Subcutaneous abdominal adipose tissue (tissue), 5 donors: ENCODE data around the gene NAA40.

Experiments
- H3K27ac ChIP-seq: one replicate; pipeline ENCODE4 v1.7.0; 2013; ENCODE audit warnings: low read depth, mild to moderate bottlenecking, inconsistent platforms, low read length, moderate library complexity
- H3K27me3 ChIP-seq, 5 donors: one replicate each; pipeline ENCODE4 v1.7.0; 2013; ENCODE audit warnings: low read length in 5 of 5, inconsistent platforms in 1 of 5; ENCODE audit not compliant: control insufficient read depth in 5 of 5, insufficient read depth in 4 of 5
- H3K36me3 ChIP-seq, 5 donors: one replicate each; pipeline ENCODE4 v1.7.0; 2013; ENCODE audit warnings: low read length in 5 of 5; ENCODE audit not compliant: control insufficient read depth in 5 of 5, insufficient read depth in 5 of 5
- H3K4me1 ChIP-seq, 5 donors: one replicate each; pipeline ENCODE4 v1.7.0; 2013; ENCODE audit warnings: low read length in 5 of 5, mild to moderate bottlenecking in 3 of 5, moderate library complexity in 1 of 5; ENCODE audit not compliant: control insufficient read depth in 5 of 5, insufficient read depth in 5 of 5
- H3K4me3 ChIP-seq, 5 donors: one replicate each; pipeline ENCODE4 v1.7.0; 2013; ENCODE audit warnings: low read length in 5 of 5, low read depth in 1 of 5
- H3K9ac ChIP-seq, 5 donors: one replicate each; pipeline ENCODE4 v1.7.0; 2013; ENCODE audit warnings: low read length in 5 of 5, mild to moderate bottlenecking in 4 of 5, moderate library complexity in 3 of 5
- H3K9me3 ChIP-seq, 5 donors: one replicate each; pipeline ENCODE4 v1.7.0; 2013; ENCODE audit warnings: low read length in 5 of 5; ENCODE audit not compliant: control insufficient read depth in 5 of 5
- donor health status: healthy.
- donor health status: healthy.
- donor health status: healthy.
- donor health status: healthy.
- donor health status: healthy.

Gene NAA40

GRCh38 chr11:63978551-63979239 is 39.9 kb downstream of the NAA40 start:
- H3K27ac ChIP-seq, result no peak overlapping the region
- peak overlapping the region in 2 of 5 donors; percentile 22 to 30 for H3K9ac ChIP-seq
- no peaks in the 10 kb centered on the region for H3K9me3 ChIP-seq
- H3K4me3 ChIP-seq, result no peak overlapping the region
- peaks cover 0 to 21% (median 19%) of the 10 kb centered on the region in 5 donors for H3K4me1 ChIP-seq
- H3K36me3 ChIP-seq, result peaks cover 0 to 13% (median 10%) of the 10 kb centered on the region in 5 donors
- no peaks in the 10 kb centered on the region for H3K27me3 ChIP-seq

GRCh38 chr11:63979426-63979825 is 40.6 kb downstream of the NAA40 start:
- H3K27ac ChIP-seq, result no peak overlapping the region
- H3K9me3 ChIP-seq, result no peaks in the 10 kb centered on the region
- peak overlapping the region in 1 of 5 donors; percentile 30 for H3K9ac ChIP-seq
- peaks cover 0 to 20% (median 18%) of the 10 kb centered on the region in 5 donors for H3K4me1 ChIP-seq
- peaks cover 0 to 13% (median 10%) of the 10 kb centered on the region in 5 donors for H3K36me3 ChIP-seq
- H3K27me3 ChIP-seq, result no peaks in the 10 kb centered on the region
- H3K4me3 ChIP-seq, result no peak overlapping the region

- H3K36me3 ChIP-seq, result peaks cover 0 to 19% (median 15%) of the 10 kb centered on the region in 5 donors
- no peaks in the 10 kb centered on the region for H3K27me3 ChIP-seq
- peak overlapping the region; percentile 54 for H3K27ac ChIP-seq
- H3K4me3 ChIP-seq, result peak overlapping the region; percentile 75 to 99 (median 90)
- H3K4me1 ChIP-seq, result peaks cover 4 to 24% (median 23%) of the 10 kb centered on the region in 5 donors
- no peaks in the 10 kb centered on the region for H3K9me3 ChIP-seq
- H3K9ac ChIP-seq, result peak overlapping the region; percentile 38 to 93 (median 81)
Observed at GRCh38 chr11:63985812-63986155, 47.0 kb downstream of the NAA40 start.

- Histone ChIP-seq H3K36me3 (peaks cover 0 to 24% (median 21%) of the 10 kb centered on the region in 5 donors), H3K4me1 (peaks cover 4 to 24% (median 23%) of the 10 kb centered on the region in 5 donors), H3K9ac (peak within 1 kb of the TSS; percentile 48 to 93 (median 81)), H3K4me3 (peak within 1 kb of the TSS; percentile 75 to 99 (median 90)), H3K27me3 (no peaks in the 10 kb centered on the region), H3K27ac (peak within 1 kb of the TSS; percentile 54), H3K9me3 (no peaks in the 10 kb centered on the region)
Observed at GRCh38 chr11:63986156-63986931, 47.5 kb downstream of the NAA40 start, which contains the start of gene OTUB1. TSS of gene OTUB1 (plus strand) at chr11:63986438. CDS start at chr11:63986457, 19 bp downstream.

- Histone ChIP-seq H3K9ac (peak overlapping the region; percentile 48 to 93 (median 81)), H3K27ac (peak overlapping the region; percentile 54), H3K4me3 (peak overlapping the region; percentile 73 to 99 (median 90))
Observed at GRCh38 chr11:63986932-63987513, 48.2 kb downstream of the NAA40 start.

GRCh38 chr11:63991558-63991957 is 52.8 kb downstream of the NAA40 start:
- H3K27me3 ChIP-seq, result no peaks in the 10 kb centered on the region
- H3K4me3 ChIP-seq, result no peak overlapping the region
- H3K4me1 ChIP-seq, result peaks cover 4 to 17% (median 13%) of the 10 kb centered on the region in 5 donors
- no peak overlapping the region for H3K27ac ChIP-seq
- H3K36me3 ChIP-seq, result peaks cover 0 to 61% (median 44%) of the 10 kb centered on the region in 5 donors
- H3K9me3 ChIP-seq, result no peaks in the 10 kb centered on the region
- no peak overlapping the region for H3K9ac ChIP-seq

More at GRCh38 chr11:63986932-63987513, 48.2 kb downstream of the NAA40 start:
- Histone ChIP-seq H3K9me3 (no peaks in the 10 kb centered on the region), H3K4me1 (peaks cover 4 to 24% (median 23%) of the 10 kb centered on the region in 5 donors), H3K27me3 (no peaks in the 10 kb centered on the region), H3K36me3 (peaks cover 0 to 29% (median 25%) of the 10 kb centered on the region in 5 donors)

- no peak overlapping the region for H3K27ac ChIP-seq
- H3K27me3 ChIP-seq, result no peaks in the 10 kb centered on the region
- H3K9me3 ChIP-seq, result no peaks in the 10 kb centered on the region
- peaks cover 0 to 4% (median 0%) of the 10 kb centered on the region in 5 donors for H3K4me1 ChIP-seq
- H3K4me3 ChIP-seq, result no peak overlapping the region
- H3K9ac ChIP-seq, result no peak overlapping the region
- peaks cover 0 to 74% (median 60%) of the 10 kb centered on the region in 5 donors for H3K36me3 ChIP-seq
Observed at GRCh38 chr11:63993100-63993499, 54.3 kb downstream of the NAA40 start.

- no peak overlapping the region for H3K4me3 ChIP-seq
- peaks cover 0 to 2% (median 0%) of the 10 kb centered on the region in 5 donors for H3K27me3 ChIP-seq
- H3K9me3 ChIP-seq, result no peaks in the 10 kb centered on the region
- H3K9ac ChIP-seq, result no peak overlapping the region
- no peak overlapping the region for H3K27ac ChIP-seq
- peaks cover 0 to 7% (median 2%) of the 10 kb centered on the region in 5 donors for H3K4me1 ChIP-seq
- peaks cover 0 to 71% (median 56%) of the 10 kb centered on the region in 5 donors for H3K36me3 ChIP-seq
Observed at GRCh38 chr11:63993993-63994392, 55.2 kb downstream of the NAA40 start.

- H3K36me3 ChIP-seq, result peaks cover 0 to 55% (median 39%) of the 10 kb centered on the region in 5 donors
- peaks cover 0 to 3% (median 0%) of the 10 kb centered on the region in 5 donors for H3K27me3 ChIP-seq
- peaks cover 0 to 31% (median 24%) of the 10 kb centered on the region in 5 donors for H3K4me1 ChIP-seq
- H3K4me3 ChIP-seq, result no peak overlapping the region
- no peak overlapping the region for H3K9ac ChIP-seq
- no peaks in the 10 kb centered on the region for H3K9me3 ChIP-seq
- H3K27ac ChIP-seq, result no peak overlapping the region
Observed at GRCh38 chr11:63996512-63996911, 57.7 kb downstream of the NAA40 start.
